ENCODE results near the gene CAPN12. TPM values are rescaled to one million over a fixed set of nuclear protein-coding genes. Genes with fewer than 3 reads are reported as not detected.

Gene CAPN12
- total RNA-seq, 1 donor from 2014 or later: not detected

- H3K9me3 Mint-ChIP-seq (ENCODE audit: unreplicated experiment): no peaks in the 10 kb centered on the region
- TF ChIP-seq CTCF (IDR thresholded peaks at IDR 0.05): no peak
- no peak for DNase-seq (ENCODE audit: extremely low spot score, unreplicated experiment)
- H3K36me3 Mint-ChIP-seq (ENCODE audit: unreplicated experiment): peaks cover 11% of the 10 kb centered on the region
- H3K27me3 Mint-ChIP-seq (ENCODE audit: unreplicated experiment): no peaks in the 10 kb centered on the region
- H3K27ac Mint-ChIP-seq (ENCODE audit: unreplicated experiment): peak overlapping the region; percentile 31
- H3K4me3 Mint-ChIP-seq (ENCODE audit: unreplicated experiment): no peak overlapping the region
- H3K4me1 Mint-ChIP-seq (ENCODE audit: unreplicated experiment): peaks cover 69% of the 10 kb centered on the region
Measured at GRCh38 chr19:38696729-38697055, 47.6 kb downstream of the CAPN12 start.

- no peaks in the 10 kb centered on the region for H3K9me3 Mint-ChIP-seq (ENCODE audit: unreplicated experiment)
- no peak overlapping the region for H3K4me3 Mint-ChIP-seq (ENCODE audit: unreplicated experiment)
- H3K36me3 Mint-ChIP-seq (ENCODE audit: unreplicated experiment): peaks cover 7% of the 10 kb centered on the region
- H3K4me1 Mint-ChIP-seq (ENCODE audit: unreplicated experiment): peaks cover 75% of the 10 kb centered on the region
- peak overlapping the region; percentile 98 for H3K27ac Mint-ChIP-seq (ENCODE audit: unreplicated experiment)
- no peak for DNase-seq (ENCODE audit: extremely low spot score, unreplicated experiment)
- H3K27me3 Mint-ChIP-seq (ENCODE audit: unreplicated experiment): no peaks in the 10 kb centered on the region
- TF ChIP-seq CTCF (IDR thresholded peaks at IDR 0.05): no peak
Measured at GRCh38 chr19:38695832-38696728, 48.2 kb downstream of the CAPN12 start.

GRCh38 chr19:38695317-38695683, 49.0 kb downstream of the CAPN12 start:
- Mint-ChIP-seq H3K4me1 (ENCODE audit: unreplicated experiment) (peaks cover 80% of the 10 kb centered on the region), H3K27me3 (ENCODE audit: unreplicated experiment) (no peaks in the 10 kb centered on the region), H3K36me3 (ENCODE audit: unreplicated experiment) (peaks cover 3% of the 10 kb centered on the region), H3K27ac (ENCODE audit: unreplicated experiment) (peak overlapping the region; percentile 98), H3K9me3 (ENCODE audit: unreplicated experiment) (no peaks in the 10 kb centered on the region), H3K4me3 (ENCODE audit: unreplicated experiment) (no peak overlapping the region)
- DNase-seq (ENCODE audit: extremely low spot score, unreplicated experiment): no peak
- no peak for TF ChIP-seq CTCF (IDR thresholded peaks at IDR 0.05)

DNA sequence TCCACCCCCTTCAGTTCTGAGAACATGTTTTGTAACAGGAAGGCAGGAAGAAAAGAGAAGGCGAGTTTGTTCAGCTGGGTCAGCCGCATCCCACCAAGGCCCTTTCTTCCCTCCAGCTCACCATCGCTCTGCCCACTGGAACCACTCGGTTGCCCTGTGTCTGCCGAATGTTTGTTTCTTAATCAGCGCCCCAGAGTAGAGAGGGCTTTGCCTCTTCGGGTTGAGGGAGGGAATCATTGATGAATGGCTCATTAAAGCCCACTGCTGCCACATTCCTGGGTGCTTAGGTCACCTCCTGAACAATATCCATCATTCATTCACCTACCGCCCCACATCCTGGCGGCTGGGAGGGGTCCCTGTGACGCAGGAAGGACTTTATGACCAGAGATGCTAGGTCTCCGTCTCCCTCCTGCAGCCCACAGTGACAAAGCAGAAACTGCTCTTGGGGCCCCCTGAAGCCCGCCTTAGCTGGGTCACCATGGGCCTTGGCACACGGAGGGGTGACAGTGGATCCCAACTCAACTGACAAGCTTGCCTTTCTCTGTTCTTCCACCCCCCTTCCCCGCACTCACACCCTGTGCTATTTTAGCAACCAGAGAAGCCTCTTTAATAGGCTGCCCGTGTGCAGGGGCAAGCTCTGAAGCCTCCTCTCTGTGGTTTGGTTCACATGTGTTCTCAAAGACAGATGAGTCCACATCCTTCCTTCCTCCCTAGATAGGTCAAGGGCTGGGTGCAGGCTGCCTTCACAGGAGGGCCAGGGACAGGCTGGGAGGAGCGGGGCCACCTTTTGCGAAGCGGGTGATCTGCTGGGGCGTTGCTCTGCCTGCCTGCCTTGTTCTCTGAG, 50.7 kb downstream of the CAPN12 start:
- Mint-ChIP-seq H3K27me3 (ENCODE audit: unreplicated experiment) (no peaks in the 10 kb centered on the region), H3K36me3 (ENCODE audit: unreplicated experiment) (no peaks in the 10 kb centered on the region), H3K27ac (ENCODE audit: unreplicated experiment) (peak overlapping the region; percentile 98), H3K9me3 (ENCODE audit: unreplicated experiment) (peaks cover 5% of the 10 kb centered on the region), H3K4me1 (ENCODE audit: unreplicated experiment) (peaks cover 87% of the 10 kb centered on the region), H3K4me3 (ENCODE audit: unreplicated experiment) (peak overlapping the region; percentile 20)
- TF ChIP-seq CTCF (IDR thresholded peaks at IDR 0.05): no peak
- DNase-seq (ENCODE audit: extremely low spot score, unreplicated experiment): no peak

All from osteocyte (in vitro differentiated cells).